Activated CD4-positive, CD25-positive, alpha-beta regulatory T cell treated with anti-CD3 and anti-CD28 coated beads, Interleukin-2, amount 50 U/mL, for 24 hours (primary cell): ENCODE data around the gene GRK6.

Experiments
- ATAC-seq, 2 donors: fragments of 150-1000 bp; cut with Tn5 transposase; one replicate each; pipeline ENCODE4 v1.10.0; 2021; ENCODE audit warnings: mild to moderate bottlenecking in 1 of 2, moderate library complexity in 1 of 2

Gene GRK6

GRCh38 chr5:177454397-177455035 is 28.0 kb downstream of the GRK6 start:
- ATAC-seq, result peak; percentile 55

DNA sequence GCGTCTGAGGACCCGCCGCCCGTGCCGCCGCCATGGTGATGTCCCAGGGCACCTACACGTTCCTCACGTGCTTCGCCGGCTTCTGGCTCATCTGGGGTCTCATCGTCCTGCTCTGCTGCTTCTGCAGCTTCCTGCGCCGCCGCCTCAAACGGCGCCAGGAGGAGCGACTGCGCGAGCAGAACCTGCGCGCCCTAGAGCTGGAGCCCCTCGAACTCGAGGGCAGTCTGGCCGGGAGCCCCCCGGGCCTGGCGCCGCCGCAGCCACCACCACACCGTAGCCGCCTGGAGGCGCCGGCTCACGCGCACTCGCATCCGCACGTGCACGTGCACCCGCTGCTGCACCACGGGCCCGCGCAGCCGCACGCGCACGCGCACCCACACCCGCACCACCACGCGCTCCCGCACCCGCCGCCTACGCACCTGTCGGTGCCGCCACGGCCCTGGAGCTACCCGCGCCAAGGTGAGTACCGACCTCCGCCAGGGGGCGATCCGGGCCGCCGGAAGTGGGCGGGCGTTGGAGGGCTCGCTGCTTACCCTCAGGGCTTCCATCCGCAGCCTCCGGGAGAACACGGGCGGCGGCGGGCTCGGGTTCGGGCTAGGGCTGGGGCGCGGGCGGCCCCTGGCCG is 28.7 kb downstream of the GRK6 start:
- peak; percentile 70 to 71 for ATAC-seq

DNA sequence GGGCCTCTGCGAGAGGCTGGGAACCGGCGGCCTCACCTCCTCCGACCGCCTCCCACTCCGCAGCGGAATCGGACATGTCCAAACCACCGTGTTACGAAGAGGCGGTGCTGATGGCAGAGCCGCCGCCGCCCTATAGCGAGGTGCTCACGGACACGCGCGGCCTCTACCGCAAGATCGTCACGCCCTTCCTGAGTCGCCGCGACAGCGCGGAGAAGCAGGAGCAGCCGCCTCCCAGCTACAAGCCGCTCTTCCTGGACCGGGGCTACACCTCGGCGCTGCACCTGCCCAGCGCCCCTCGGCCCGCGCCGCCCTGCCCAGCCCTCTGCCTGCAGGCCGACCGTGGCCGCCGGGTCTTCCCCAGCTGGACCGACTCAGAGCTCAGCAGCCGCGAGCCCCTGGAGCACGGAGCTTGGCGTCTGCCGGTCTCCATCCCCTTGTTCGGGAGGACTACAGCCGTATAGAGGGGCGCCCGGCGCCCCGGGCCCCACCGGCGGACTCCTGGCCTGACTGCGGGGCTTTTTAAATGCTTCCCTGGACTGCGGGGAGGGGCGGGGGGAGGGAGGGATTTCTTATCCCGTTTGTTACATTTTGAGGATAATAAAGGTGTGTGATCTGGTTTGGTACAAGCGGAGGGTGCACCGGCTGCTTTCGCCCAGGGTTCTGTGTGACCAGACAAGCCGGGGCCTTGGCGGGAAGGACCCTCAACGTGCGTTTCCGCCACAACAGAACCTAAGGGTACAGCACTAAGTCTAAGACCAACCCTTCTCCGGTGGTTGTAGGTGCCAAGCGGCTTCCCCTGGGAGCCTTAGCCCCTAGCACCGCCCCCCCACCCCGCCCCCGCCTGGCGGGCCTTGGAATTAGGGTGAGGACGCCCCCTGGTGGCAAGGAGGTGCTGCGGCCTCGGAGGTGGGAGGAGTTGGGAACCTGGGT is 29.4 kb downstream of the GRK6 start:
- peak; percentile 21 to 26 for ATAC-seq

- ATAC-seq, result no peak
Measured at GRCh38 chr5:177456591-177456964, 30.1 kb downstream of the GRK6 start.

- peak; percentile 11 to 27 for ATAC-seq
Measured at GRCh38 chr5:177456976-177457851, 30.7 kb downstream of the GRK6 start.

GRCh38 chr5:177457852-177458681 is 31.6 kb downstream of the GRK6 start:
- no peak for ATAC-seq

DNA sequence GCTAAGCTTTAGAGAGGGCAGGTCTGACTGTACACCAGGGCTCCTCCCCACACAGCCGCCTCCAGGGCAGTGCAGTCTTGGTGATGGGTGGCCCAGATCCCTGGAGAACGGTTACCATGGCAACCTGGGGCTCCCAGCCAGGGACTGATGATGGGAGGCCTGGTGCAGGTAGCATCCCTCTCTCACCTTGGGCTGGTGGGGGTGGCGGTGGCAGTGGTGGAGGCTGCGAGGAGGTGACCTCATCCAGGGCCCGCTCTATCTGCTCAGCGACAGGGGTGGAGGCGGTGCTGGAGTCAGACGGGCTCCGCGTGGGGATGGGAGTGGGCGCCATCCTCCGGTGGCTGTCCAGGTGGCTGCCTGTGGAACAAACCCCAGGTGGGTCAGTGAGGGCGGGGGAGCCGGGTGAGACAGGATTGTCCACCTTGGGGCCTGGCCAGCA is 32.5 kb downstream of the GRK6 start:
- ATAC-seq, result no peak

DNA sequence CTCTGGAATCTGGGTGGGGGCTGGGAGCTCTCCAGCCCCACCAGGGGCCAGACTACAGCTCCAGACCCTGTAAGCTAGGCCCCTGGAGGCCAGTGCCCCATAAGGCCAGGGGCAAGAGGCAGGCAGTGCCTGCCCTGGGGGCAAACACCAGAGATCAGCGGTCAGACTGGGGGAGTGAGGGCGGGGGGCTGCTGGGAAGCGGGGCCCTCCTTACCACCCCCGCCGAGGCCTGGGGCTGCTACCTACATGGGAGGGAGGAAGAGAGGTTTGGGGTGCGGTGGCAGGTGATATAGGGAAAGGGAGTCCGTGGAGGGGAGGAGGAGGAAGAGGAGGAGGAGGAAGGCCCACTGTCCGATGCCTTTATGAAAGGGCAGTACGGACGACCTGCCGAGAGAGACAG is 32.9 kb downstream of the GRK6 start:
- no peak for ATAC-seq

GRCh38 chr5:177459819-177460628 is 33.5 kb downstream of the GRK6 start:
- no peak for ATAC-seq

DNA sequence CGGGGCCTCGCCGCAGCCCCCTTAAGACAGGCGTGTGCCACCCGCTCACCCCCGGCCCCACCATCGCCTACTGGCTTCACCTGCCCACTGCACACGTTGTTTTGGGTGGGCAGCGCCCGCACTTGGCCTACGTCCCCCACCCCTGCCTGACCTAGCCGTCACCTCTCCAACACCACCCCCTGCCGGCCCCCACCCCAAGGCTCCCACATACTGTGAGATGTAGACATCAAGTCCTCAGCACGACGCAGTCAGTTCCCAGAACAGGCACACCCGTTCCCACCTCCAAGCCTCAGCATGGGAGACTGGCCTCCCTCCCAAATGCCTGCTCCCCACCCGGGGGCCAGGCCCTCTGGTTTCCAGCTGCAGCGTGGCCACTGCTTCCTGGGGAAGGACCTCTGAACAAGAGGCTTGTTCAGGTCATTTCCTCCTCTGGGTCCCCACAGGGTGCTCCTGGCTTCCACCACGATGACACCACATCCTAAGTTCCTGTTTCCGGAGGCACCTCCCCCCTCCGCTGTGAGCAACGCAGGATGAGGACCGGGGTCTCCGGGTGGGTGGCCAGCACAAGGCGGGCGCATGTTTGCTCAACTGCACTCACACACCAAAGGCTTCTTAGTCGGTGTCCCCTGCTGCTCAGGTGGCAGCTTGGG is 35.7 kb downstream of the GRK6 start:
- no peak for ATAC-seq

- ATAC-seq, result no peak
Measured at GRCh38 chr5:177465044-177465443, 38.6 kb downstream of the GRK6 start.

DNA sequence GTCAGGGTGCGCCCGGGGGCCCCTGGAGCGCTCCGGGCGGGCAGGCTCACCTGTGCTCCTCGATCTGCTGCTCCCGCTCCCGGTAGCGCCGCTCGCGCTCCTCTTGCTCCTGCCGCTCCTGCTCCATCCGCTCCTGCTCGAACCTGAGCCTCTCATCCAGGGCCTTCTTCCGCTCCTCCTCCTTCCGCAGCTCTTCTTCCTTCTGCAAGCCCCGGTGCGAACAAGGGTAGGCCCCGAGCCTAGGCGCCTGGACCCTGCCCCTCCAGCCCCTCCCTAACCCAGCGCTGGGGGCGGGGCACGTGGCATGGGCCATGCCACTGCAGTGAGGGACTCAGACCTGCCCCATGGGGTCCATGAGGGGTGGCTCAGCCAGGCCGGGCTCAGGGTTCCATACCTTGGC is 40.4 kb downstream of the GRK6 start:
- ATAC-seq, result no peak

DNA sequence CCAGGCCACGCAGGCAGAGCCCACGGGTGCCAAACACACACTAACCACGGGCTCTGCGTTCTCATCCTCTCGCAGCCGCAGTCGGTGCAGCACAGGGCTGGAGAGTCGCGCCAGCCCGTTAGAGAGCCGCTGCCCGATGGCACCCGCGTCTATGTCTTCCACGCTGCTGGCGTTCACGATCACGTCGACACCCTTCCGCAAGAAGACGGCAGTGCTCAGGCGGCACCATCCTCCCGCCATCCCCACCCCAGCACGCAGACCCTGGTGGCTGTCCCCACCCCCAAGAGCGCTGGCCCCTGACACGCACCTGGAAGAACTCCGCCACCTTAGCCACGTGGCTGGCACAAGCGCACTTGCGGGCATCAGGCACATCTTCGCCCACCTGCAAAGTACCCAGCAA is 41.0 kb downstream of the GRK6 start:
- no peak for ATAC-seq

DNA sequence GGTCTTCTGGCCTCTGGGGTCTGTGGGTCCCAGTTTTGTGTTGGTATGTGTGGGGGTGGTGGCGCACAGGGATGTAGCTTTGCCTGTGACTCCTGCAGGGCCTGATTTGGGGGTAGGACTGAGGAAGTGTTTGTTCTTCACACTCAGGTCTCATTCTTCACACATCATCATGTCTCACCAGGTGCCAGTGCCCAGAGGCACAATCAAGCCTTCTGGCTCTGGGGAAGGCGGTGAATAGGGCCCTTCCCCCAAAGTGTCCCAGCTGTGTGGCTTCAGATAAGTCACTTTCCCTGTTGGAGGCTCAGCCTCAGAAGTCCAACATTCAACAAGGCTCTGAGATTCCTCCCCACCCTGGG is 41.8 kb downstream of the GRK6 start:
- ATAC-seq, result no peak

GRCh38 chr5:177468685-177469628 is 42.5 kb downstream of the GRK6 start:
- ATAC-seq, result no peak

DNA sequence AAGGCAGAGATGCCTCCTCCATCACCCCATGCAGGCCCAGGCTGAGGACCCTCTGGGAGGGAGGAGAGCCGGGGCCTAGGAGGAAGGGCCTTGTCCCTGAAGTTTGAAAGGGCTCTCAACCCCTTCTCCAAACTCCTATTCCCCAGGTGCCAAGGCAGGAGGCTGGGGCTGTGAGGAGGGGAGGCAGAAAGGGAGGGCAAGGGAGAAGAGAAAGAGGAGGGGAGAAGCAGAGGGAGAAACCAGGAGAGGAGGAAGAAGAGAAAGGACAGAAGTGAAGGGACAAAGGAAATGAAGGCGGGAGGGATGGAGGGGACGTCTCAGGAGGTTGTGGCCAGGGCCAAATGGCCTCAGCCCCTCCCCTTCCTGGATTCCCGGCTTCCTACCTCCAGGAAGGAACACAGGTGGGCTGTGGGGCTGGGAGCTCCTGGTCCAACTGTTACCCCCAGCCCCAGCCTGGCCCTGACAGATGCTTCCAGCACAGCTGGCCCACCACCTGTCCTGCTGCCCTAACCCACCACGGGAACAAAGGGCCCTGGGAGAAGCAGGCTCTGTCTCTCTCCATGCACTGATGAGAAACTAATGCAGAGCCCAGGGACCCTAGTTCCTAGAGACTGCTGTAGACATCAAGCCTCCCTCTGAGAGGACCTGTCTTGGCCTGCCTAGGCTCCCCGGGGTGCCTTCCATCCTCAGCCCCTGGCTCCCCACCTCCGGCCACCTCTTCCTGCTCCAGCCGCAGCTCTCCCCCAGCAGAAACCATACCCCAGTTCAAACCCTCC is 43.5 kb downstream of the GRK6 start:
- ATAC-seq, result no peak

- ATAC-seq, result no peak
Measured at GRCh38 chr5:177470759-177471536, 44.5 kb downstream of the GRK6 start.
